HL-60 (cell line): Measurements from ENCODE around the gene PRR14L.

Experiments
- CTCF ChIP-seq: IDR thresholded peaks from one replicate; pipeline ENCODE4 v1.5.1; 2011; ENCODE audit warnings: low read length, control low read depth, inconsistent platforms; ENCODE audit not compliant: insufficient read depth
- GABPA ChIP-seq: IDR thresholded peaks from 2 replicates; pipeline ENCODE4 v1.6.1; 2012; ENCODE audit warnings: low read depth
- POLR2AphosphoS5 ChIP-seq: IDR thresholded peaks from 2 replicates; pipeline ENCODE4 v1.6.1; 2012; ENCODE audit warnings: low read depth
- REST ChIP-seq: IDR thresholded peaks from 2 replicates; pipeline ENCODE4 v1.6.1; 2012; ENCODE audit warnings: low read depth; ENCODE audit not compliant: insufficient replicate concordance
- SPI1 ChIP-seq: IDR thresholded peaks from 2 replicates; pipeline ENCODE4 v1.6.1; 2012; ENCODE audit warnings: low read depth, mild to moderate bottlenecking, borderline replicate concordance

- TF ChIP-seq CTCF (no peak), GABPA (no peak), POLR2AphosphoS5 (no peak), SPI1 (no peak), REST (no peak)
These were observed 103.5 kb downstream of the PRR14L start for GRCh38 chr22:31646186-31647019.
